Astrocyte (in vitro differentiated cells and primary cell): ENCODE data around the gene HMG20B. TPM values are rescaled to one million over a fixed set of nuclear protein-coding genes. Genes with fewer than 3 reads are reported as not detected.

Experiments
- DNase-seq: peaks from one replicate; pipeline ENCODE4 v3.0.0-alpha.2; 2010; ENCODE audit warnings: low read depth
- FAIRE-seq: peaks from 2 replicates; lab custom pipeline; 2011; peaks lifted over from hg19 to GRCh38; lab: Jason Lieb, UNC
- H2AFZ ChIP-seq: 2 replicates; pipeline ENCODE4 v1.6.0; 2012; ENCODE audit warnings: low read depth, low read length, inconsistent platforms
- H3K27ac ChIP-seq: 2 replicates; pipeline ENCODE4 v1.5.1; 2011; ENCODE audit warnings: low read depth, low read length, inconsistent platforms
- H3K27me3 ChIP-seq: 2 replicates; pipeline ENCODE4 v1.6.0; 2011; ENCODE audit warnings: low read length, inconsistent platforms; ENCODE audit not compliant: insufficient read depth
- H3K36me3 ChIP-seq: 2 replicates; pipeline ENCODE4 v1.5.1; 2011; ENCODE audit warnings: low read length, inconsistent platforms; ENCODE audit not compliant: insufficient read depth
- H3K4me1 ChIP-seq: 2 replicates; pipeline ENCODE4 v1.5.1; 2011; ENCODE audit warnings: low read length, inconsistent platforms; ENCODE audit not compliant: insufficient read depth
- H3K4me2 ChIP-seq: 2 replicates; pipeline ENCODE4 v1.6.0; 2012; ENCODE audit warnings: low read length, inconsistent platforms
- H3K4me3 ChIP-seq: 2 replicates; pipeline ENCODE4 v1.5.1; 2011; ENCODE audit warnings: low read depth, mild to moderate bottlenecking, low read length, inconsistent platforms; ENCODE audit not compliant: insufficient read depth
- H3K79me2 ChIP-seq: 2 replicates; pipeline ENCODE4 v1.6.0; 2012; ENCODE audit warnings: mild to moderate bottlenecking, low read length, inconsistent platforms; ENCODE audit not compliant: insufficient read depth
- H3K9ac ChIP-seq: 2 replicates; pipeline ENCODE4 v1.6.0; 2012; ENCODE audit warnings: mild to moderate bottlenecking, low read length, inconsistent platforms
- H3K9me3 ChIP-seq: 2 replicates; pipeline ENCODE4 v1.5.1; 2012; ENCODE audit warnings: low read depth, mild to moderate bottlenecking, low read length, inconsistent platforms; ENCODE audit not compliant: insufficient read depth
- H4K20me1 ChIP-seq: 2 replicates; pipeline ENCODE4 v1.6.0; 2012; ENCODE audit warnings: low read length, inconsistent platforms; ENCODE audit not compliant: insufficient read depth
- H3K27ac Mint-ChIP-seq: one replicate; pipeline ENCODE4 v1.8.0; 2021; ENCODE audit warnings: mild to moderate bottlenecking, mixed read lengths; ENCODE audit not compliant: unreplicated experiment
- H3K27me3 Mint-ChIP-seq: one replicate; pipeline ENCODE4 v1.8.0; 2021; ENCODE audit warnings: low read depth, mixed read lengths; ENCODE audit not compliant: unreplicated experiment
- H3K36me3 Mint-ChIP-seq: one replicate; pipeline ENCODE4 v1.8.0; 2021; ENCODE audit warnings: low read depth, mixed read lengths; ENCODE audit not compliant: unreplicated experiment
- H3K4me1 Mint-ChIP-seq: one replicate; pipeline ENCODE4 v1.8.0; 2021; ENCODE audit warnings: low read depth, mixed read lengths; ENCODE audit not compliant: unreplicated experiment
- H3K4me3 Mint-ChIP-seq: one replicate; pipeline ENCODE4 v1.8.0; 2021; ENCODE audit warnings: mild to moderate bottlenecking, moderate library complexity, mixed read lengths; ENCODE audit not compliant: unreplicated experiment
- H3K9me3 Mint-ChIP-seq: one replicate; pipeline ENCODE4 v1.8.0; 2021; ENCODE audit warnings: mild to moderate bottlenecking, mixed read lengths; ENCODE audit not compliant: unreplicated experiment
- EZH2 ChIP-seq: IDR thresholded peaks from 2 replicates; pipeline ENCODE4 v1.6.1; 2012; ENCODE audit warnings: mild to moderate bottlenecking, low read length, inconsistent platforms; ENCODE audit not compliant: insufficient read depth
- total RNA-seq: library from RNA; stranded (reverse); gene quantifications from 2 replicates; pipeline ENCODE4 v1.2.1, GENCODE V29; 2021
- TF ChIP-seq, protein P1 (sequence below): IDR thresholded peaks from 2 replicates; pipeline ENCODE4 v1.5.1; 2011; ENCODE audit warnings: low read depth, mild to moderate bottlenecking, inconsistent platforms, low read length, moderate library complexity; ENCODE audit not compliant: insufficient read depth

HMG20B gene
- total RNA-seq, 1 donor from 2014 or later: 55.9 TPM

DNA sequence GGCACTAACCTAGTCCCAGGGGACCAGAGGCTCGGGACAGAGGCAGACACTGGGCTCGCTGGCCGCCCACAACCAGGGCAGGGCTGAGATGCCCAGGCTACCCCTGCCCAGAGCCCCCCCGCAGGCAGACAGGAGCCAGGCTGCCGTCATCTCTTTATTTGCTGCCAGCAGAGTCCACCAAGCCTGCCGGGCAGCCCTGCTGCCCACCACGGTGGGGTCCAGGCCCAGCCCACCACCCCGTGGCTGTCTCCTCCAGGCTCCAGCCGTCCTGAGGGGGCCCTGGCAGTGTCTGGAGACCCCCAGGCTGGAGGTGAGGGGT lies 28.7 kb upstream of the HMG20B start:
- Histone ChIP-seq H3K4me2 (no peak overlapping the region), H3K27ac (no peak overlapping the region), H2AFZ (no peak overlapping the region), H4K20me1 (peaks cover 60% of the 10 kb centered on the region), H3K9me3 (no peaks in the 10 kb centered on the region), H3K79me2 (peaks cover 5% of the 10 kb centered on the region), H3K4me1 (no peaks in the 10 kb centered on the region), H3K4me3 (no peak overlapping the region), H3K36me3 (peaks cover 3% of the 10 kb centered on the region), H3K27me3 (no peaks in the 10 kb centered on the region), H3K9ac (no peak overlapping the region)
- no peak for DNase-seq
- H3K4me3 Mint-ChIP-seq: no peak overlapping the region
- H3K27ac Mint-ChIP-seq: no peak overlapping the region
- H3K4me1 Mint-ChIP-seq: no peaks in the 10 kb centered on the region
- TF ChIP-seq, protein P1, sequence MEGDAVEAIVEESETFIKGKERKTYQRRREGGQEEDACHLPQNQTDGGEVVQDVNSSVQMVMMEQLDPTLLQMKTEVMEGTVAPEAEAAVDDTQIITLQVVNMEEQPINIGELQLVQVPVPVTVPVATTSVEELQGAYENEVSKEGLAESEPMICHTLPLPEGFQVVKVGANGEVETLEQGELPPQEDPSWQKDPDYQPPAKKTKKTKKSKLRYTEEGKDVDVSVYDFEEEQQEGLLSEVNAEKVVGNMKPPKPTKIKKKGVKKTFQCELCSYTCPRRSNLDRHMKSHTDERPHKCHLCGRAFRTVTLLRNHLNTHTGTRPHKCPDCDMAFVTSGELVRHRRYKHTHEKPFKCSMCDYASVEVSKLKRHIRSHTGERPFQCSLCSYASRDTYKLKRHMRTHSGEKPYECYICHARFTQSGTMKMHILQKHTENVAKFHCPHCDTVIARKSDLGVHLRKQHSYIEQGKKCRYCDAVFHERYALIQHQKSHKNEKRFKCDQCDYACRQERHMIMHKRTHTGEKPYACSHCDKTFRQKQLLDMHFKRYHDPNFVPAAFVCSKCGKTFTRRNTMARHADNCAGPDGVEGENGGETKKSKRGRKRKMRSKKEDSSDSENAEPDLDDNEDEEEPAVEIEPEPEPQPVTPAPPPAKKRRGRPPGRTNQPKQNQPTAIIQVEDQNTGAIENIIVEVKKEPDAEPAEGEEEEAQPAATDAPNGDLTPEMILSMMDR: no peak
- TF ChIP-seq EZH2: no peak
- FAIRE-seq: no peak
- peaks cover 6% of the 10 kb centered on the region for H3K36me3 Mint-ChIP-seq
- H3K9me3 Mint-ChIP-seq: no peaks in the 10 kb centered on the region
- H3K27me3 Mint-ChIP-seq: no peaks in the 10 kb centered on the region

DNA sequence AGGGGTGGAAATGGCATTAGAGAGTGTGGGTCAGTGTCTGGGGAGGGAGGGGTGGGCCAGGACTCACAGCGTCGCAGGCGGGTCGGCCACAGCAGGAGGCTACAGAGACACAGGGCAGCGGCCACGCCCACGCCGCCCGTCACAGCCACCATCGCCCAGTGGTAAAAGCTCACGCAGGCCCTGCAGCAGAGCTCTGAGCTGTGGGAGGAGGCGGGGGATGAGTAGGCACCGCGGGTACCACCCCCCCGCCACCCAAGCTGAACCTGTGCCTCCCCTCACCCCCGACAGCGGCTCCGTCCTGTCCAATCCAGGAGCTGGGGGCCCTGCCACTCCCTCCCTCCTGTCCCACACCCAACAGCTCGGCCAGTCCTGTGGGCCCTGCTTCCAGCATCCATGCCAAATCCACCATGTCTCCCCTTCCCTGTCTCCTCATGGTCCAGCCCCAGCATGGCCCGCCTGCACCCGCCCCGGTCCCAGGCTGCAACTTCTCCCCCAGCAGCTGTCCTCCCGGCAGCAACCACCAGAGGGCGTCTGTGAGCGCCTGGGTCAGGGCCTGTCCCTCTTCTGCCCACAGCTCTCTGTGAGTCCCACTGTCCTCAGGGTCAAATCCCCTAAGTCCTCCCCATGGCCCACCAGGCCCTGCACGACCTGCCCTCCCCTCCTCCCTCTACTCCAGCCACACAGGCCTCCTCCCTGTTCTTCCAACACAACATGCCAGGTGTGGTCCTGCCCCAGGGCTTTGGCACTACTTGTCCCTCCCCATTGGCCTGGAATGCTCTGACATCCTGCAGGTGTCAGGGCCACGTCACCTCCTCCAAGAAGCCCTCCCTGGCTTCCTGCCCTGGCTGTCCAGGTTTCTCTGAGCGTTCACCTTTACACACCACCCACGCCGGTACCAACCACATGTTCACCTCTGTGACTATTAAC lies 27.7 kb upstream of the HMG20B start:
- Histone ChIP-seq H3K4me1 (no peaks in the 10 kb centered on the region), H3K27me3 (no peaks in the 10 kb centered on the region), H2AFZ (no peak overlapping the region), H3K79me2 (no peaks in the 10 kb centered on the region), H3K27ac (no peak overlapping the region), H3K36me3 (peaks cover 3% of the 10 kb centered on the region), H3K4me3 (no peak overlapping the region), H3K9me3 (no peaks in the 10 kb centered on the region), H3K4me2 (no peak overlapping the region), H3K9ac (no peak overlapping the region), H4K20me1 (peaks cover 61% of the 10 kb centered on the region)
- no peak overlapping the region for H3K27ac Mint-ChIP-seq
- H3K9me3 Mint-ChIP-seq: no peaks in the 10 kb centered on the region
- FAIRE-seq (no peak), DNase-seq (no peak)
- H3K4me1 Mint-ChIP-seq: no peaks in the 10 kb centered on the region
- peaks cover 1% of the 10 kb centered on the region for H3K36me3 Mint-ChIP-seq
- H3K27me3 Mint-ChIP-seq: no peaks in the 10 kb centered on the region
- TF ChIP-seq, protein P1: peak; percentile 61
- no peak for TF ChIP-seq EZH2
- no peak overlapping the region for H3K4me3 Mint-ChIP-seq

DNA sequence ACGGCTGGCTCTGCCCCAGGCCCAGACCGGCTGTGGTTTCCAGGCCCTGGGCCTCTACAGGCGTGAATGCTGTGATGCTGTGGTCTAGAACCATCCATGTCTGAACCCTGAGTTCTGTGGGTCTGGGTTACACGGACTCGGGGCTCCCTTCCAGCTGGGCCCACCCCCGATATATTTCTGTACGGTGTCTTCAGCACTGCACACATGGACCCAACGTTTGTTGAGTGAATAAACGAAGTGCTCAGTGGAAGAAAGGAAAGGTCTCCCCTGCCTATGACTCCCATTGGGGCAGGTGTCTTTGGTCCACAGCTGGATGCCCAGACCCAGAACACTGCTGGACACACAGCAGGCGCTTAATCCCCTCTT lies 27.1 kb upstream of the HMG20B start:
- no peak overlapping the region for H3K4me3 Mint-ChIP-seq
- FAIRE-seq: no peak

More for the DNA sequence above, 27.1 kb upstream of the HMG20B start:
- Mint-ChIP-seq H3K9me3 (no peaks in the 10 kb centered on the region), H3K27me3 (no peaks in the 10 kb centered on the region), H3K36me3 (peaks cover 1% of the 10 kb centered on the region), H3K27ac (no peak overlapping the region), H3K4me1 (no peaks in the 10 kb centered on the region)
- TF ChIP-seq EZH2: no peak
- TF ChIP-seq, protein P1: no peak
- no peak overlapping the region for H3K4me2 ChIP-seq
- no peaks in the 10 kb centered on the region for H3K9me3 ChIP-seq
- H3K36me3 ChIP-seq: peaks cover 3% of the 10 kb centered on the region
- H3K79me2 ChIP-seq: peaks cover 2% of the 10 kb centered on the region
- no peaks in the 10 kb centered on the region for H3K4me1 ChIP-seq
- no peak overlapping the region for H3K4me3 ChIP-seq
- no peaks in the 10 kb centered on the region for H3K27me3 ChIP-seq
- no peak overlapping the region for H3K9ac ChIP-seq
- no peak overlapping the region for H2AFZ ChIP-seq
- H3K27ac ChIP-seq: no peak overlapping the region
- DNase-seq: no peak
- peaks cover 62% of the 10 kb centered on the region for H4K20me1 ChIP-seq
